RWPE2 (cell line): ENCODE results near the gene ZNF337.
"Not testable (repeated sequence)": the region's sequence is repeated elsewhere in the genome, so short reads cannot be mapped to it uniquely, and the experiment has no call there.

Source experiments
- ATAC-seq: fragments of 200-7000 bp; cut with Tn5 transposase; 3 replicates; pipeline ENCODE4 v1.9.1; 2021; ENCODE audit warnings: low read depth
- DNase-seq: peaks from one replicate; pipeline ENCODE4 v3.0.0-alpha.2; 2020; ENCODE audit warnings: low spot score
- H3K27ac ChIP-seq: fragments of 450-650 bp; 2 replicates; pipeline ENCODE4 v1.5.1; 2017; ENCODE audit warnings: mild to moderate bottlenecking; ENCODE audit not compliant: poor library complexity, severe bottlenecking
- H3K27me3 ChIP-seq: fragments of 250-450 bp; sonication (Bioruptor Pico); 2 replicates; pipeline ENCODE4 v1.5.1; 2021; ENCODE audit warnings: mild to moderate bottlenecking, moderate library complexity; ENCODE audit not compliant: insufficient read depth, poor library complexity, severe bottlenecking
- H3K36me3 ChIP-seq: fragments of 250-450 bp; sonication (Bioruptor Pico); 2 replicates; pipeline ENCODE4 v1.5.1; 2020; ENCODE audit warnings: low read depth, mild to moderate bottlenecking, moderate library complexity
- H3K4me1 ChIP-seq: fragments of 250-450 bp; sonication (Bioruptor Pico); 2 replicates; pipeline ENCODE4 v1.5.1; 2021; ENCODE audit warnings: mild to moderate bottlenecking, moderate library complexity; ENCODE audit not compliant: insufficient read depth, poor library complexity, severe bottlenecking
- H3K4me3 ChIP-seq: fragments of 250-450 bp; sonication (Bioruptor Pico); 2 replicates; pipeline ENCODE4 v1.5.1; 2021; ENCODE audit warnings: mild to moderate bottlenecking, moderate library complexity; ENCODE audit not compliant: severe bottlenecking
- H3K9me3 ChIP-seq: fragments of 250-450 bp; sonication (Bioruptor Pico); 2 replicates; pipeline ENCODE4 v1.5.1; 2021; ENCODE audit warnings: mild to moderate bottlenecking, moderate library complexity; ENCODE audit not compliant: severe bottlenecking
- TF ChIP-seq, protein P1 (sequence below): fragments of 450-650 bp; IDR thresholded peaks from one replicate; pipeline ENCODE4 v1.5.1; 2017; ENCODE audit warnings: mild to moderate bottlenecking, moderate library complexity; ENCODE audit not compliant: poor library complexity, severe bottlenecking

ZNF337 gene

DNA sequence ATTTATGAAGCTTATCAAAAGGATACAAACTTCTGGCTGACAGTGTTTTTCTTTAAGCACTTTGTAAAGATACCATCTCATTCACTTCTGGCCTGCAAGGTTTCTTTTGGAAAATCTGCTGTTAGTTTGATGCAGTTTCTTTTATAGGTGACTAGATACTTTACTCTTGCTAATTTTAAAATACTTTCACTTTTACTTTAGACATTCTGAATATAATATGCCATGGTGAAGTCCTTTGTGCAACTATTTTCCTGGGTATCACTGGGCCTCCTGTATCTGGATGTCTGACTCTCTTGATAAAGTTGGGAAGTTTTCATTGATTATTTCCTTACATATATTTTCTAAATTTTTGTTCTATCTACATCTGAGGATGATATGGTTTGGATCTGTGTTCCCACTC is 29.0 kb upstream of the ZNF337 start:
- H3K9me3 ChIP-seq, result peaks cover 10% of the 10 kb centered on the region
- H3K27me3 ChIP-seq, result no peaks in the 10 kb centered on the region
- TF ChIP-seq, protein P1, sequence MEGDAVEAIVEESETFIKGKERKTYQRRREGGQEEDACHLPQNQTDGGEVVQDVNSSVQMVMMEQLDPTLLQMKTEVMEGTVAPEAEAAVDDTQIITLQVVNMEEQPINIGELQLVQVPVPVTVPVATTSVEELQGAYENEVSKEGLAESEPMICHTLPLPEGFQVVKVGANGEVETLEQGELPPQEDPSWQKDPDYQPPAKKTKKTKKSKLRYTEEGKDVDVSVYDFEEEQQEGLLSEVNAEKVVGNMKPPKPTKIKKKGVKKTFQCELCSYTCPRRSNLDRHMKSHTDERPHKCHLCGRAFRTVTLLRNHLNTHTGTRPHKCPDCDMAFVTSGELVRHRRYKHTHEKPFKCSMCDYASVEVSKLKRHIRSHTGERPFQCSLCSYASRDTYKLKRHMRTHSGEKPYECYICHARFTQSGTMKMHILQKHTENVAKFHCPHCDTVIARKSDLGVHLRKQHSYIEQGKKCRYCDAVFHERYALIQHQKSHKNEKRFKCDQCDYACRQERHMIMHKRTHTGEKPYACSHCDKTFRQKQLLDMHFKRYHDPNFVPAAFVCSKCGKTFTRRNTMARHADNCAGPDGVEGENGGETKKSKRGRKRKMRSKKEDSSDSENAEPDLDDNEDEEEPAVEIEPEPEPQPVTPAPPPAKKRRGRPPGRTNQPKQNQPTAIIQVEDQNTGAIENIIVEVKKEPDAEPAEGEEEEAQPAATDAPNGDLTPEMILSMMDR, result no peak
- ATAC-seq, result no peak
- H3K4me1 ChIP-seq, result no peaks in the 10 kb centered on the region
- H3K4me3 ChIP-seq, result no peak overlapping the region
- no peak for DNase-seq
- H3K36me3 ChIP-seq, result no peaks in the 10 kb centered on the region
- no peak overlapping the region for H3K27ac ChIP-seq

DNA sequence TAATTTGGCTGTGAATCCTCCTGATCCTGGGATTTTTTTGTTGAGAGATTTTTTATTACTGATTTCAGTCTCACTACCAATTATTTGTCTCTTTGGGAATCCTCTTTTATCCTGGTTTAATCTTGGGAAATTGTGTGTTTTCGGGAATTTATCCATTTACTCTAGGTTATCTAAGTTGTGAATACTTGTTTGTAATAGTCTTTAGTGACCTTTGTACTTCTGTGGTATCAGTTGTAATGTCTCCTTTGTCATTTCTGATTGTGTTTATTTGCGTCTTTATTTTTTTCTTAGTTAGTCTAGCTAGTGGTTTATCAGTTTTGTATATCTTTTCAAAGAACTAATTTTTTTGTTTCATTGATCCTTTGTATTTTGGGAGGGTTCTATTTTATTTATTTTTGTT is 27.3 kb upstream of the ZNF337 start:
- no peaks in the 10 kb centered on the region for H3K27me3 ChIP-seq
- H3K27ac ChIP-seq, result no peak overlapping the region
- no peaks in the 10 kb centered on the region for H3K36me3 ChIP-seq
- H3K4me1 ChIP-seq, result peaks cover 7% of the 10 kb centered on the region
- no peak overlapping the region for H3K4me3 ChIP-seq
- peaks cover 10% of the 10 kb centered on the region for H3K9me3 ChIP-seq
- DNase-seq (no peak), ATAC-seq (no peak)
- TF ChIP-seq, protein P1, result no peak

DNA sequence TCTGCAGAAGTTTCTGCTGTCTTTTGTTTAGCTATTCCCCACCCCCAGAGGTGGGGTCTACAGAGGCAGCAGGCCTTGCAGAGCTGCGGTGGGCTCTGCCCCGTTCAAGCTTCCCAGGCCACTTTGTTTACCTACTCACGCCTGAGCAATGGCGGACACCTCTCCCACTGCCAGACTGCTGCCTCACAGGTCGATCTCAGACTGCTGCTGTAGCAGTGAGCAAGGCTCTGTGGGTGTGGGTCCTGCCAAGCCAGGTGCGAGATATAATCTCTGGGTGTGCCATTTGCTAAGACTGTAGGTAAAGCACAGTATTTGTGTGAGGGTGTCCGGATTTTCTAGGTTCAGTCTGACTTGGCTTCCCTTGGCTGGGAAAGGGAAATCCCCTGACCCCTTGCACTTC is 23.6 kb upstream of the ZNF337 start:
- no peak for ATAC-seq
- Histone ChIP-seq H3K27ac (no peak overlapping the region), H3K4me3 (no peak overlapping the region), H3K4me1 (peaks cover 7% of the 10 kb centered on the region), H3K36me3 (no peaks in the 10 kb centered on the region), H3K9me3 (peaks cover 6% of the 10 kb centered on the region), H3K27me3 (no peaks in the 10 kb centered on the region)
- DNase-seq, result no peak
- TF ChIP-seq, protein P1, result no peak

DNA sequence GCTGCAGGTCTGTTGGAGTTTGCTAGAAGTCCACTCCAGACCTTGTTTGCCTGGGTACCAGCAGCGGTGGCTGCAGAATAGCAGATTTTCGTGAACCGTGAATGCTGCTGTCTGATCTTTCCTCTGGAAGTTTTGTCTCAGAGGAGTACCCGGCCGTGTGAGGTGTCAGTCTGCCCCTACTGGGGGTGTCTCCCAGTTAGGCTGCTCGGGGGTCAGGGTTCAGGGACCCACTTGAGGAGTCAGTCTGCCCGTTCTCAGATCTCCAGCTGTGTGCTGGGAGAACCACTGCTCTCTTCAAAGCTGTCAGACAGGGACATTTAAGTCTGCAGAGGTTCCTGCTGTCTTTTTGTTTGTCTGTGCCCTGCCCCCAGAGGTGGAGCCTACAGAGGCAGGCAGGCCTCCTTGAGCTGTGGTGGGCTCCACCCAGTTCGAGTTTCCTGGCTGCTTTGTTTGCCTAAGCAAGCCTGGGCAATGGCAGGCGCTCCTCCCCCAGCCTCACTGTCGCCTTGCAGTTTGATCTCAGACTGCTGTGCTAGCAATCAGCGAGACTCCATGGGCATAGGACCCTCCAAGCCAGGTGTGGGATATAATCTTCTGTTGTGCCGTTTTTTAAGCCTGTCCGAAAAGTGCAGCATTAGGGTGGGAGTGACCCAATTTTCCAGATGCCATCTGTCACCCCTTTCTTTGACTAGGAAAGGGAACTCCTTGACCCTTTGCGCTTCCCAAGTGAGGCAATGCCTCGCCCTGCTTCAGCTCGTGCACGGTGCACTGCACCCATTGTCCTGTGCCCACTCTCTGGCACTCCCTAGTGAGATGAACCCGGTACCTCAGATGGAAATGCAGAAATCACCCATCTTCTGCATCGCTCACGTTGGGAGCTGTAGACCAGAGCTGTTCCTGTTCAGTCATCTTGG is 22.5 kb upstream of the ZNF337 start:
- not testable (repeated sequence) for H3K4me3 ChIP-seq, H3K4me1 ChIP-seq, H3K27ac ChIP-seq, H3K9me3 ChIP-seq, H3K36me3 ChIP-seq, ATAC-seq, DNase-seq, H3K27me3 ChIP-seq

DNA sequence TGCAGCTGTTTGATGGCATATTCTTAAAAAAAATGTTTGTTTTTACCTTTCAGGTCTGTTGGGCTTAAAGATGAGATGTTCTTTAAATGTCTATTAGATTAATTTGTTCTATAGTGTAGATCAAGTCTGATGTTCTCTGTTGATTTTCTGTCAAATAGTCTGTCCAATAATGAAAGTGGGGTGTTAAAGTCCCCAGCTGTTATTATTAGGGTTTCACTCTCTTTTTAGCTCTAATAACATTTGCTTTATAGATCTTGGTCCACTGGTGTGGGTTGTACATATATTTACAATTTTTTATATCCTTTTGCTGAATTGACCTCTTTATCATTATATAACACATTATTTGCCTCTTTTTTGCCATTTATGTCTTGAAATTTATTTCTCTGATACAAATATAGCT is 11.0 kb upstream of the ZNF337 start:
- ATAC-seq, result no peak
- TF ChIP-seq, protein P1, result no peak
- no peak for DNase-seq

More for the DNA sequence above, 11.0 kb upstream of the ZNF337 start:
- H3K4me3 ChIP-seq, result no peak overlapping the region
- H3K4me1 ChIP-seq, result no peaks in the 10 kb centered on the region
- H3K27me3 ChIP-seq, result no peaks in the 10 kb centered on the region
- no peaks in the 10 kb centered on the region; the same call in 1 of the 2 replicates for H3K36me3 ChIP-seq
- H3K9me3 ChIP-seq, result no peaks in the 10 kb centered on the region
- no peak overlapping the region for H3K27ac ChIP-seq
